Gastrocnemius medialis (tissue), 4 donors: ENCODE measurements around the gene RCSD1. TPM values are rescaled to one million over a fixed set of nuclear protein-coding genes. Genes with fewer than 3 reads are reported as not detected.

Source experiments
- ATAC-seq, 2 donors: fragments of 150-250 bp; one replicate each; pipeline ENCODE4 v1.9.1; 2016
- DNase-seq, 2 donors: peaks; one replicate each; pipeline ENCODE4 v3.0.0-alpha.2; 2019
- H3K27ac ChIP-seq, 4 donors: fragments of 200-600 bp; sonication (generic); 1 replicate in 1 of 4; 2 replicates in 3 of 4; pipeline ENCODE4 v1.5.1; 2016 to 2018; ENCODE audit warnings: mild to moderate bottlenecking in 2 of 4, moderate library complexity in 1 of 4
- H3K27me3 ChIP-seq, 3 donors: fragments of 200-600 bp; sonication (generic) in 2 of 3; 1 replicate in 1 of 3; 2 replicates in 2 of 3; pipeline versions ENCODE4 v1.5.1 to v1.6.0; 2016 to 2019; ENCODE audit warnings: mild to moderate bottlenecking in 1 of 3, moderate library complexity in 1 of 3
- H3K36me3 ChIP-seq, 2 donors: fragments of 200-600 bp; sonication (generic) in 1 of 2; one replicate each; pipeline ENCODE4 v1.5.1; 2017 to 2018
- H3K4me1 ChIP-seq, 2 donors: fragments of 200-600 bp; sonication (generic) in 1 of 2; one replicate each; pipeline ENCODE4 v1.5.1; 2016 to 2017; ENCODE audit warnings: mild to moderate bottlenecking in 2 of 2
- H3K4me3 ChIP-seq, 4 donors: fragments of 200-600 bp; sonication (generic) in 3 of 4; 1 replicate in 1 of 4; 2 replicates in 3 of 4; pipeline ENCODE4 v1.5.1; 2016 to 2019; ENCODE audit warnings: mild to moderate bottlenecking in 2 of 4
- H3K9me3 ChIP-seq, 3 donors: fragments of 200-600 bp; sonication (generic) in 2 of 3; 1 replicate in 1 of 3; 2 replicates in 2 of 3; pipeline ENCODE4 v1.5.1; 2016 to 2019
- POLR2A ChIP-seq, 2 donors: fragments of 450-650 bp; IDR thresholded peaks; one replicate each; pipeline ENCODE4 v1.6.1; 2017; ENCODE audit warnings: antibody characterized with exemption in 2 of 2, mild to moderate bottlenecking in 2 of 2, moderate library complexity in 2 of 2
- in situ Hi-C, 4 donors: fragments of 200-750 bp; cut with MboI; loops; one replicate each; pipeline versions ENCODE4 v1.15.0 to v1.8.0; 2017; ENCODE audit warnings: low sequenced_read_pairs in 4 of 4
- intact Hi-C: fragments of 100-400 bp; cut with DNase I; formaldehyde crosslinking; loops from one replicate; pipeline ENCODE4 v1.15.1; 2023; ENCODE audit warnings: low total_unique reads
- total RNA-seq, 4 donors: library from RNA; depleted of rRNA; stranded (reverse); fragments of >200 nt; gene quantifications; one replicate each; pipeline versions ENCODE4 v1.1.0 to v1.2.3, GENCODE V29; 2016
- TF ChIP-seq, protein P1 (sequence below), 5 experiments: fragments of 450-650 bp in 3 of 5; fragments of 200-600 bp in 2 of 5; sonication (generic) in 2 of 5; IDR thresholded peaks in 4 of 5; conservative IDR thresholded peaks in 1 of 5; 1 replicate in 4 of 5; 2 replicates in 1 of 5; pipeline ENCODE4 v1.5.1; 2016 to 2019; ENCODE audit warnings: antibody characterized with exemption in 5 of 5, mild to moderate bottlenecking in 3 of 5, moderate library complexity in 3 of 5

RCSD1 gene
- total RNA-seq, 4 donors from 2014 or later: 6.0 to 14.8 (median 7.5) TPM

DNA sequence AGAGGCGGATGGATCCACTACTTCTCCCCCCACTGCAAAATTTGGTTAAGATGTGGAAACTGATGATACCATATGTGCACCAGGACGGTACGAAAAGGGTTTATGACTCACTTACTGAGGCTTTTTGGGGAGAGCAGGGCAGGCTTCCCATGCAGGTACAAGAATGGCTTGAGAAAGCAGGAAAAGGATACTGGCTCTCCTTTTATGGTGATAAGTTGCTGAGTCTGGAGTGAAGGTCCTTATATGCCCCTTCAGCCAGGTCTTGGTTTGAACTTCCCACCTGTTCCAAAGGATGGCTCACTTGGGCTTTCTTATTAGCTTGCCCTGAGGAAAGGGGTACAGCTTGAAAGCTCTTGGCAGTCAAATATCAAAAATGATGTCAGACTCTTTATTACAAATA lies 114.9 kb downstream of the RCSD1 start:
- in situ Hi-C loops: no loop called here
- no peaks in the 10 kb centered on the region for H3K36me3 ChIP-seq
- intact Hi-C loops: no loop called here
- no peak for TF ChIP-seq POLR2A (IDR thresholded peaks at IDR 0.05)
- no peak for ATAC-seq
- H3K4me3 ChIP-seq: no peak overlapping the region
- no peaks in the 10 kb centered on the region for H3K9me3 ChIP-seq
- H3K4me1 ChIP-seq: peaks cover 12 to 13% of the 10 kb centered on the region in 2 donors
- no peak for DNase-seq
- no peaks in the 10 kb centered on the region for H3K27me3 ChIP-seq
- no peak overlapping the region for H3K27ac ChIP-seq

DNA sequence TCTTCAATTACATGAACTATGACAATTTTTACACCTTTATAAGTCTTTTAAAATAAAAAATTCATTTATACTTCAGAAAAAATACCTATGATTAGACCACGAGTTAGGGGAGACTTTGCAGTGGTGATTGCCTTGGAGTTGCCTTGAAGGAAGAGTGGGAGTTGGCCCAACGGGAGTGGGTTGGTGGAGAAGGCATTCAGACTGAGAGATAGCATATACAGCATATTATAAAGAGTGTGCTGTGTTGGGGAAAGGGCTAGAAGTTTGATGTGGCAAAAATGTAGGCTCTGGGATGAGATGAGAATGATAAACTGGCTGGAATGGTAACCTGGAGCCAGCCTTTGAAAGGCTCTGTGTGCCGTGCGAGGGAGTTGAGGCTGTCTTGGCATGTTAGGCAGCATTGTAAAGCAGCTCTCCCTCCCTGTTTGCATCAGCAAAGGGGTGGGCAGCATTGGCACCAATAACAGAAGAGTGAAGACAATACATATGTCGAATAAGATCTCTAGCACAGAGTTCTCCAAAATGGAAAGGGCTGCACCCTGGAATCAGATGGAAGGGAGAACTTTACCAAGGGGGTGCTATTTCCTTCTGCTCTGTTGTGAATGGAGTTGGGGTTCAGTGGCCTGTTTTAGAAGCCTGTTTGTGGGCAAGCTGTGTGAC lies 116.1 kb downstream of the RCSD1 start:
- Histone ChIP-seq H3K27me3 (no peaks in the 10 kb centered on the region), H3K4me1 (peaks cover 12 to 18% of the 10 kb centered on the region in 2 donors), H3K36me3 (no peaks in the 10 kb centered on the region), H3K27ac (no peak overlapping the region), H3K9me3 (no peaks in the 10 kb centered on the region), H3K4me3 (no peak overlapping the region)
- DNase-seq: no peak
- in situ Hi-C loops (no loop called here), intact Hi-C loops (no loop called here)
- ATAC-seq: no peak
- TF ChIP-seq, protein P1, sequence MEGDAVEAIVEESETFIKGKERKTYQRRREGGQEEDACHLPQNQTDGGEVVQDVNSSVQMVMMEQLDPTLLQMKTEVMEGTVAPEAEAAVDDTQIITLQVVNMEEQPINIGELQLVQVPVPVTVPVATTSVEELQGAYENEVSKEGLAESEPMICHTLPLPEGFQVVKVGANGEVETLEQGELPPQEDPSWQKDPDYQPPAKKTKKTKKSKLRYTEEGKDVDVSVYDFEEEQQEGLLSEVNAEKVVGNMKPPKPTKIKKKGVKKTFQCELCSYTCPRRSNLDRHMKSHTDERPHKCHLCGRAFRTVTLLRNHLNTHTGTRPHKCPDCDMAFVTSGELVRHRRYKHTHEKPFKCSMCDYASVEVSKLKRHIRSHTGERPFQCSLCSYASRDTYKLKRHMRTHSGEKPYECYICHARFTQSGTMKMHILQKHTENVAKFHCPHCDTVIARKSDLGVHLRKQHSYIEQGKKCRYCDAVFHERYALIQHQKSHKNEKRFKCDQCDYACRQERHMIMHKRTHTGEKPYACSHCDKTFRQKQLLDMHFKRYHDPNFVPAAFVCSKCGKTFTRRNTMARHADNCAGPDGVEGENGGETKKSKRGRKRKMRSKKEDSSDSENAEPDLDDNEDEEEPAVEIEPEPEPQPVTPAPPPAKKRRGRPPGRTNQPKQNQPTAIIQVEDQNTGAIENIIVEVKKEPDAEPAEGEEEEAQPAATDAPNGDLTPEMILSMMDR (IDR thresholded peaks at IDR 0.05 in 4 of 5, conservative IDR thresholded peaks at IDR 0.05 in 1 of 5): no peak

DNA sequence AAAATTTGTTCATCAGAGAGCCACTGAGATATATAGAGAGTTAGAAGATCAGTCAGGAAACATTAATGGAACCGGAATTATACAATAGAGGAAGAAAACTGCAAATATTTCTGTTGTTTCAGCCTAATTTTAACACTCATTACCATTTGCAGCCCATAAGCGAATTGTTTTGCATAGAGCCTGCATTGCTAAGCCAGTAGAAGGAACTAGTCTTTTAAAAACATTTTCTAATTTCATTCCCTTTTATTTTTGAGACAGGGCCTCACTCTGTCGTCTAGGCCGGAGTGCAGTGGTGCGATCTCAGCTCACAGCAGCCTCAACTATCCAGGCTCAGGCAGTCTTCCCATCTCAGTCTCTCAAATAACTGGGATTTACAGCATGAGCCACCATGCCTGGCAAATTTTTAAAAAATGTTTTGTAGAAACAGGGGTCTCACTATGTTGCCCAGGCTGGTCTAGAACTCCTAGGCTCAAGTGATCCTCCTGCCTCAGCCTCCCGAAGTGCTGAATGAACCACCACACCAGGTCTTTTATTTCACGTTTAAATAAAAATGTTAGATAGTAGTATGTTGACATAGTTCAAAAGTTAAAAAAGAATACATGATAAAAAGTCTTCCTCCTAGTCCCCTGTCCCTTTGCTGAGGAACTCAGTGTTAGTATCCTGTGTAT lies 117.1 kb downstream of the RCSD1 start:
- H3K9me3 ChIP-seq: no peaks in the 10 kb centered on the region
- ATAC-seq: no peak
- H3K4me1 ChIP-seq: peaks cover 12 to 21% of the 10 kb centered on the region in 2 donors
- no peak overlapping the region for H3K27ac ChIP-seq
- in situ Hi-C loops: no loop called here
- TF ChIP-seq, protein P1 (IDR thresholded peaks at IDR 0.05 in 4 of 5, conservative IDR thresholded peaks at IDR 0.05 in 1 of 5): no peak
- no peak for TF ChIP-seq POLR2A (IDR thresholded peaks at IDR 0.05)
- intact Hi-C loops: no loop called here
- DNase-seq: no peak
- no peaks in the 10 kb centered on the region for H3K27me3 ChIP-seq
- no peak overlapping the region for H3K4me3 ChIP-seq
- no peaks in the 10 kb centered on the region for H3K36me3 ChIP-seq

DNA sequence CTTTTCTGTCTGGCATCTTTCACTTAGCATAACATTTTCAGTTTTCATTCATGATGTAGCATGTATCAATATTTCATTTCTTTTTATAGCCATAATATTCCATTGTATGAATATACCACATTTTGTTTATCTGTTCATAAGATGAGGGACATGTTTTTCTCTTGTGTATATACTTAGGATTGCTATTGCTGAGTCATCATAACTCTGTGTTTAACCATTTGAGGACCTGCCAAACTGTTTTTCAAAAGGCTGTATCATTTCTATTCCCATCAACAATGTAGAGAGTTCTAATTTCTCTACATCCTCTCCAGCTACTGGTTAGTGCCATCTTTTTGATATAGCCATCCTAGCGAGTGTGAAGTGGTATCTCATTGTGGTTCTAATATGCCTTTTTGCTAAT lies 118.0 kb downstream of the RCSD1 start:
- DNase-seq (no peak), ATAC-seq (no peak)
- H3K27me3 ChIP-seq: no peaks in the 10 kb centered on the region
- H3K9me3 ChIP-seq: no peaks in the 10 kb centered on the region
- no peak overlapping the region for H3K4me3 ChIP-seq
- TF ChIP-seq, protein P1 (IDR thresholded peaks at IDR 0.05 in 4 of 5, conservative IDR thresholded peaks at IDR 0.05 in 1 of 5): no peak
- TF ChIP-seq POLR2A (IDR thresholded peaks at IDR 0.05): no peak
- H3K27ac ChIP-seq: no peak overlapping the region
- in situ Hi-C loops (no loop called here), intact Hi-C loops (no loop called here)
- no peaks in the 10 kb centered on the region for H3K36me3 ChIP-seq
- H3K4me1 ChIP-seq: peaks cover 14 to 30% of the 10 kb centered on the region in 2 donors

DNA sequence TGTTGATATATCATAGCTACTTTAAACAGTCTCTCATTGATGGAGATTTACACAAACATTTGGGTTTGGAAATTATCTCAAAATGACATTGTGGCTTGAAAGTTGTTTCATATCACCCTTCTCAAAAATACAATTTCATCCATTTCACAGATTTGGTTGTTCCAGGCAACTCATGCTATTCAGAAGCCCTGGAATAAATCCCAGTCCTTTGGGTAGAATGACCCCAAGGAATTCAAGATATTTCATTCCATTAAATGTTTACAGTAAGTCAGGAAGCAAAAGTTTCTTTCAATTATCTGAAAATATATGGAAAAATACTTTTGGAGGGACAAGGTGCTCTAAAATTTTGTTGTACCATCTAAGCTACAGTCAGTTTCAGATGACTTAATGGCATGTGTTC lies 118.9 kb downstream of the RCSD1 start:
- Histone ChIP-seq H3K4me3 (no peak overlapping the region), H3K36me3 (no peaks in the 10 kb centered on the region), H3K27ac (no peak overlapping the region), H3K9me3 (no peaks in the 10 kb centered on the region), H3K27me3 (no peaks in the 10 kb centered on the region), H3K4me1 (peaks cover 16 to 36% of the 10 kb centered on the region in 2 donors)
- intact Hi-C loops (no loop called here), in situ Hi-C loops (no loop called here)
- no peak for DNase-seq
- no peak for ATAC-seq
- TF ChIP-seq, protein P1 (IDR thresholded peaks at IDR 0.05 in 4 of 5, conservative IDR thresholded peaks at IDR 0.05 in 1 of 5): no peak
- TF ChIP-seq POLR2A (IDR thresholded peaks at IDR 0.05): no peak
